Measurements from ENCODE around the gene ADGRL3. TPM values are rescaled to one million over a fixed set of nuclear protein-coding genes. Genes with fewer than 3 reads are reported as not detected.
A peak's percentile ranks its signal among the peaks of the same experiment; 100 is the strongest.
"Not testable (repeated sequence)": the region's sequence is repeated elsewhere in the genome, so short reads cannot be mapped to it uniquely, and the experiment has no call there.

The ADGRL3 gene
- total RNA-seq, 2 donors from 2014 or later = 4.0 to 5.2 TPM

DNA sequence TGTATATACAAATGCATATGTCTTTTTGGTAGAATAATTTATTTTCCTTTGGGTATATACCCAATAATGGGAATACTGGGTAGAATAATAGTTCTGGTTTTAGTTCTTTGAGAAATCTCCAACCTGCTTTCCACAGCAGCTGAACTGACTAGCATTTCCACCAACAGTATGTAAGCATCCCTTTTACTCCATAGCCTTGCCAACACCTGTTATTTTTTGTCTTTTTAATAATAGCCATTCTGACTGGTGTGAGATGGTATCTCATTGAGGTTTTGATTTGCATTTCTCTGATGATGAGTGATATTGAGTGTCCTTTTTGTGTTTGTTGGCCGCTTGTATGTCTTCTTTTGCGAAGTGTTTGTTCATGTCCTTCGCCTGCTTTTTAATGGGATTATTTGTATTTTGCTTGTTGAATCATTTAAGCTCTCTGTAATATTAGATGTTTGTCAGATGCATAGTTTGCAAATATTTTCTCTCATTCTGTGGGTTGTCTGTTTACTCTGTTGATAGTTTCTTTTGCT is 309.7 kb downstream of the ADGRL3 start:
- DNase-seq; intact Hi-C loops (cut with DNase I, micrococcal nuclease); ATAC-seq: not testable (repeated sequence)

DNA sequence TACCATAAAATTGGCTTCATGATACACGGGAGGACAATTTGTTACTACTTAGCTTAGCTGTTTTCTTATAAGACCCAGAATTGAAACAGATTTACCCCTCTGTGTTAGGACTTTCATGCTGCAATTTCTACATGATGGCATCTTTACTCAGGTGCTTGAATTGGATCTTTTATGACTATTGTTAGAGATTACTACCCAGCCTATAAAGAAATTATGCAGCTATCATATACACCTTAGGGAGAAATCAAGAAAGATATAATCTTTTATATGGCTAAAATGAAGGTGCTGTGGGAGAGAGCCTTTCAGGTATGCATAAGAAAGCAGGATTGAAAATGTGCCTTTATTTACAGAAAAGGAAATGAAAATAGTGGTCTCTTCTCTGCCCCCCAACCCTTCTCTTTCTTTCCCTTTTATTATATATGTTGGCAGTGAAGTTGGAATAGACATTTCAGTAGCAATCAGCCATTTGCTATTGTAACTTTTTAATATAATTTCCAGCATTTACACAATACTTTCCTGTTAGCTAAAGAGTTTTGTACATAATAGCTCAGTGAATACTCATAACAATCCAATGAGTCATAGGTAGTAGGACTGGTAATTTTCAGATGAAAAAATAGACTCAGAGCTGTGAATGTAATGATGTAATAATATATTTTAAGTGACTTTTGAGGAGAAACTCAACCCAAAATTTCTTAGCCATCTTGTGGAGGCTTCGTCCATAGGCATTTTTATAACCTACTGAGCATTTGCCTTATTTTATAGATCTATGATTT is 311.8 kb downstream of the ADGRL3 start:
- DNase-seq = no peak
- intact Hi-C loops (cut with DNase I, micrococcal nuclease) = no loop called here
- peak; percentile 92 for ATAC-seq

DNA sequence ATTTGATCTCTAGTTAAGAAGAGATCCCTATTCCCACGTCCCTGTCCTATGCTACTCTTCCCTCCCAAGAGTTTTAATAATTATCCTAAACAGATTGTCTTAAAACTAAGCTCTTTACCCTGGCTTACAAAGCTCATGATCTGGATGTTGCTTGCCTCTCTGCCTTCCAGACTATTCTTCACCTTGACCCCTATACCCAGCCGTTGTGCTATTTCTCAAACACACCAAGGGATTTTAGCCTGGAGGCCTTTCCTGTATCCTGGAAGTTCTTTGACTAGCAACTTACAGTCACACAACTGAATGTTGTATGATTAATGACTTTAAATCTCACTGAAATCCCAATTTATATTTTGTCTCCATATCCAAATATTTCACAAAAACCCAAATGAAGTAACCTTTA is 314.9 kb downstream of the ADGRL3 start:
- intact Hi-C loops (cut with DNase I, micrococcal nuclease) = no loop called here
- no peak for ATAC-seq

DNA sequence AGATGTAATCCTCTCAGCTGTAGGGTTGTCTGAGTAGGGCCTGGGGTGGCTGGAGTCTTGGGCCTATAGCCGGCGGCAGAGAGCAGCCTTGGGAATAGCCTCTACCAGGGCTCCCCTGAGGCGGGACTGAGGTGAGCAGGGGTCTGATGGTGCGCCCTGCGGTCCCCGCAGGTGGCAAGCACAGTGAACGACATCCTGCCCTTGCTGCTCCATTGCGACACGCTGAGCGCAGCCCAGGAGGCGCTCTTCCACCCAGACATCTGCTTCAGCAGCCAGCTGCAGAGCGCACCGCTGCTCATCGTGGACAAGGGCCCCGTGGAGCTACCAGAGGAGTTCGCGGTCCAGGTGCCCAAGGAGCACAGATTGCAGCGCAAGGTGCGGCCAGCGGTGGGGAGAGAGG is 317.0 kb downstream of the ADGRL3 start:
- ATAC-seq (peak; percentile 81), DNase-seq (peak in 1 of 2 donors; percentile 41)
- intact Hi-C loops (cut with DNase I, micrococcal nuclease) = no loop called here

More for the DNA sequence above, 314.9 kb downstream of the ADGRL3 start:
- no peak for DNase-seq

DNA sequence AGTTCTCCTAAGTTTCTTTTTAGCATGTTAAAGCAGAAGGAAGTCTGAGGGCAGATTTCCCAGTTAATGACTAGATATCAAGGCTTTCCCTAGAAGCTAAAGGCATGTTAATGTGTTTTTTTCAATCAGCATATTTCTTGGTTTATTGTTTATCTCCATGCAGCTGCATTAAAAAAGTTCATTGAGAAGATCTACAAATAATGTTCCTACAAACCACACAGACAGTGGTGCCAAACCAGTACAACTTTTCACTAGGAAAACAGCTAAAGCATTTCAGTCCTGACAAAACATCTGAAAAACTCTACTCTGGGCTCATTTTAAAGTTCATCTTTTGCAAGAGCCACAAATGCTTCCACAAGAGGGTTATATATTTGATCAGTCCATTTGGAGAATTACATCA is 320.0 kb downstream of the ADGRL3 start:
- DNase-seq = no peak
- ATAC-seq = no peak
- intact Hi-C loops (cut with DNase I, micrococcal nuclease) = no loop called here

DNA sequence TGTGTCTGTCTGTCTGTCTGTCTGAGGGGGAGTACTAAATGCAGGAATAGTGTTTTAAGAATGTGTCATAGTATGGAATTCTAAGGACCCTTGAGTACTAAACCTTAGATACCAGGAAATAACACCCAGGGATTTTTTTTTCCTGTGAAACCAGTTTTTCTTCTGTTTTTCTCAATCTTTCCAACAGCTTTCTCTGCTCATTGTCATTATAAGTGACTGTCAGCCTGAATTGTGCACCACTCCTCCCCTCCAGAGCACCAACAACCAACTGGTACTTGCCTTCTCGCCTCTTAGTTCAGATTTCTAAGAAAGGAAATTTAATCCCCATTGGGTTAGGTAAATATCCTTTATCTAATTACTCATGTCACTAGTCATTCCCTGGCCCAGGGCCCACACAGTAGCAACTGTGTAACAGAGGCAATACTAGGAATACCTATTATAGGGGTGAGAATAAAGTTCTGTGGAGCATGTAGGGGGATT is 320.6 kb downstream of the ADGRL3 start:
- intact Hi-C loops (cut with DNase I, micrococcal nuclease) = no loop called here

DNA sequence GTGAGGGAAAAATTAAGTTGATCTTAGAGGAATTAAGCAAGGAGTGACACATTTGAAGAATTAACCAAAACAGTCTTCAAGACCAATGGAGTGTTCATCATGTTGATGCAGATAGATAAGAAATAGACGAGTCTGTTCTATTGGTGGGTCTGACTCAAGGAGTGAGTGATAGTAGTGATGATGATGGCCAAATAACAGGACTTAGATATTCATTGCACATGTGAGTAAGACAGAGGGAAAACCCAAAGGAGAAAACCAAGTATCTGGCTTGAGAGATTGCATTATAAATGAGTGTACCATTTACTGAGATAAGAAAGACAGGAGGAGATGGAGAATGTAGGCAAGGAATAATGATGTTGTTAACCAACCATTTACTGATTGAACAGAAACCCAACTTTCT is 321.3 kb downstream of the ADGRL3 start:
- intact Hi-C loops (cut with DNase I, micrococcal nuclease) = no loop called here
- no peak for DNase-seq
- no peak for ATAC-seq

More for the DNA sequence above, 320.6 kb downstream of the ADGRL3 start:
- DNase-seq = no peak
- ATAC-seq = no peak

DNA sequence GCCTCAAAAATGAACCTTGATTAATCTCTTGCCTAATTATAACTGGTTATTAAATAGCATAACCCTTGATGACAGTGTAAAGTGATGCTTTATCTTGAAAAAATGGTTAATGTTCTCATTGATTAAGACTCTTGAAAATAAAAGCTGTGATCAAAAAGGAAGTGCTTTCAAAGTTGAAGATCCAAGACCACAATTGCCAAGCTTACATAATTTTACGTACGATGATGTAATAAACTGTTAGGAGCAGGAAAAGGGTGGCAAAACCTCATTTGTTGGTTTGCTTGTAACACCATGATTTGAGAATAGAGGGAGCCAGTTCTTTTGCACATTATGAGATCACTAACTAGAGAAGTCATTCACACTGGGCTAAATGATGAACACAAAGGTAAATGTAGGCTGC is 322.2 kb downstream of the ADGRL3 start:
- ATAC-seq (no peak), DNase-seq (no peak)
- intact Hi-C loops (cut with DNase I, micrococcal nuclease) = no loop called here

DNA sequence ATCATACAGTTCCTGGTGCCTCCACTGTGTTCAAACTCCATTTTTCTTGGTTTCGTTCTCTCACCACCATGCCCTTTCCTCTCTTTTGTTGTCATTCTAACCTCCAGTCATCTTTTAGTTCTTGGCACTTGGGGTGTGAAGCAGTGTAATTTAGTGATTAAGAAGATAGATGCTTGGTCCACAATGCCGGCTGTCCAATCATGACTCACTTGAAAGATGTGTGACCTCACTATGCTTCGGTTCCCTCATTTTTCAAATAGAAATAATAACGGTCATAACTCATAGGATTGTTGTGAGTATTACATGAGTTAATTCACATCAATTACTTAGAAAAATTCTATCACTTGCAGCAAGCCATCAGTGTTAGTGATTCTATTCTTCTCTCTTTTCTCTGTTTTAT is 327.8 kb downstream of the ADGRL3 start:
- intact Hi-C loops (cut with DNase I, micrococcal nuclease) = no loop called here
- ATAC-seq (no peak), DNase-seq (no peak)

DNA sequence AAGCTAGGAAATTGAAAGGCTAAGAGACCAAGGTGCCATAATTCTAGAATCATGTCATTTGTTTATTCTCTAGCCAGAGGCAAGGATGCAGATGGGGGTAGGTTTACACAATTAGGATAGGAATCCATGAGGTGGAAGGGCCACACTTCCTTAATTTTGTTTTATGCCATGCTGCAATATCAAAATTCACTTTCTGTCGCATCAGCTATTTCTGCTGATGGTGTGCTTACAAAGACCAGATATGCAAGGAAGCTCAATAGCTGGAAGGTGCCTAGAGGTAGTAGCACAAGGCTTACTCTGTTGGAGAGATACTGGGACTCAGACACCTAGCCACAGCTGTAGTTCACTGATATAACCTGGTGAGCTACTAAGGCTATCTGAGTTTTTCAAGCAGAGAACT is 328.5 kb downstream of the ADGRL3 start:
- ATAC-seq (no peak), DNase-seq (no peak)
- intact Hi-C loops (cut with DNase I, micrococcal nuclease) = no loop called here

DNA sequence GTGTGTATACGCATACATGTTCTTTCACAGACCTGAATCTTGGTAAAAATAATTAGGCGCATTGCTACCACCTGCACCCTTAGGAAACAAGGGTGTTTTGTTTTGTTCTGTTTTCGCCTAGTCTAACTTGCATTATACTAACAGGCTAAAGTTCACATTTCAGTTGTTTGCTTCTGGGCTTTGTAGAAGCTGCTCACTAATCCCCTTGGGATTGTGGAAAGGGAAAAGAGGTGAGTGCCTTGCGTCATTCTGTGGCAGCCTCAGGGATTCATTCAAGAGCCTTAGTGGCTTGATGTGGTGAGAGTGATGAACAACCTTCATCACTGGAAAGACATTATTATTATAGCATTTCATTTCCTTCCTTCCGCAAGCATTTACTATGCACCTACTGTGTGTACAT is 331.1 kb downstream of the ADGRL3 start:
- ATAC-seq (no peak), DNase-seq (no peak)
- intact Hi-C loops (cut with DNase I, micrococcal nuclease) = no loop called here

DNA sequence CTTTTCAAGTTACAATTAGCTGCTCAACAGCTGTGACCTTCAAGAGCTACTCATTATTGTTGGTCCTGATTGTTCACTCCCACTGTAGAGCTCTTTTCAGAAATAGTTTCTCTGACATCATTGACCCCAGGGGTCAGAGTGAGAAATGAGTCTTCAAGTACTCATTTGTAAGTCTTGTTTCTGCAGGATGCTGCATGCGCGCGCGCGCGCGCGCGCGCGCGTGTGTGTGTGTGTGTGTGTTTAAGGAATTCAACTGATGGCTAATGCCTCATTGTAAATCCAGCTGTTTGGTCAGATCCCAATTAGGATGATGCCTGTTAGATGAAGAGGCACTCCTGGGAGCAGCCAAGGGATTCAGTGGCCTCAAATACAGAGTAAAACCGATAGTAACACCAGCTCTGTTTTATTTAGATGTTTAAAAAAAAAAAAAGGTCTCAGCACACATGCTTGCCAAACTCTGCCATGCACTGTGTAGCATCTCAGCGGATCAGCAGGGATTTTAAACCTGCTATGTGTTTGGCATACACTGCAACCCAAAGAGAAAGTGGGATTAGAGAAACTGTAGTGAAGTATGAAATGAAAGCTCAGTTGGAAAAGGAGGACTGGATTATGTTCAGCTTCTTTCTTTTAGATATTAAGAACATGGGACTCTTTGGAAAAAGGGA is 332.3 kb downstream of the ADGRL3 start:
- DNase-seq (no peak), ATAC-seq (no peak)
- intact Hi-C loops (cut with DNase I, micrococcal nuclease) = no loop called here

DNA sequence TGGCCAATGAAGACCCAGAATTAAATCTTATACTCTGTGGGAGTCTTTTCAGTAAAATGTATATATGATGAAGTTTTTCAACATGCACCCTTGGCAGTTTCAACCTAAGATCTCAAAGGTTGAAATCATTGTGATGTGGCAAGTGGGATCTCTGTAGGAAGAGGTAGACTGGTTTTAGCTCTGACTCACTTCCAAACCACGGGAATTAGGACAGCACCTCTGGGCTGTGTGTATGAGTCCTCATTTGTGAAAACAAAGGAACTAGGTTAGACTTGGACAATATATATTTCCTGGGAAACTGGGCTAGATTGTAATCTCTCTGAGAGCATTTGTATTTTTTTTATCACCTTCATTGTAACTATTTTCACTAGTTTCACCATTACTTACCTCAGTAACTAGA is 333.0 kb downstream of the ADGRL3 start:
- DNase-seq (no peak), ATAC-seq (no peak)
- intact Hi-C loops (cut with DNase I, micrococcal nuclease) = no loop called here

DNA sequence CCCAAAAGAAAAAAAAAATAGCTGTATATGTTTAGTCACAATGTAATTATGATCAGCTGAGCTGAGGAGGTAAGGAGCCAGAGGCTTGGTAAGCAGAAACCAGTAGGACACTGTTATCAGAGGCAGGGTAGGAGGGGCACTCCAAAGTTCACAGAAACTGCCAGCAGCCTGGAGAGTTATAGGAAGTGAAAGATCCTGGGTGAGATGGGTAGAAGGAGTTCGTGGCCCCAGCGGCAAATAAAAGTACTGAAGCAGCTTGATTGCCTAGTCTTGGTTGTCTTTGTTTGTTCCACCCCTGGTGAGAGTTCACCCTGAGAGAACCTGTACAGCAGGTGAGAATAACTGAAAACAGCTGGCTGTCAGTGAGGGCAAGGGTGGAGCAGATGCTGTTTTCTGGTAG is 340.8 kb downstream of the ADGRL3 start:
- DNase-seq (peak; percentile 56 to 80), ATAC-seq (peak; percentile 98)
- intact Hi-C loops (cut with DNase I, micrococcal nuclease) = no loop called here

DNA sequence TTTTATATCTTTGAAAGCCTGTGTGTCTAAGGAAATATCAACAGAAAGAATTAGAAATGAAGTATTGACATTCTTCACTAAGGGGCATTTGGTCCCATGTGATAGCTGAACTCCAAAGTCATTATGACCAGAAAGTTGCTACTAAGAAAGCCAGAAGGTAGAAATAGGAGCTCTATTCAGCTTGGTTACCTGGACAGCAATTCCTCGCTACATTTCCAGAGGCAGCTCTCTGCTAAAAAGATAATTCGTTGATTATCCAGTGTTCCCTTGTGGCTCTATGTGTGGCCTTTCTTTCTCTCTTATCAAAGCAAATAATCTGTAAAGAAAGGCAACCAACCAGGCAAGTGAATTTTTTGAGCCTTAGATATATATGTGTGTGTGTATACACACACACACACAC is 341.3 kb downstream of the ADGRL3 start:
- ATAC-seq (peak; percentile 58), DNase-seq (no peak)
- intact Hi-C loops (cut with DNase I, micrococcal nuclease) = no loop called here

DNA sequence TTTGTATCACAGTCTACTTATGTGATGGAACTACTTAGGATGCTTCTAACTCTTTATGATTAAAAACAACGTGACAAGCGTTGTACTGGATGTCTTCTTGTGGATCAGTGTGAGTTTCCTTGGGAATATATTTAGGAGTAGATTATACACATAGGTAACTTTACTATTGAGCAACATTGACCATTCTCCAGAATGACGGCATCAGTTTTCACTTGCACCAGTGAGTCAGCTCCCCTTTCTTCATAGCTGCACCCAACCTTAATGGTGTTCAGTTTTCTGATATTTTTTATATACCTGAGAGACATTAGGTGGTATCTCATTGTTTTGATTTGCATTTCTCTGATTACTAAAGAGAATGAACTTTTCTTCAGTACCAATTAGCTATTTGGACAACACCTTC is 343.9 kb downstream of the ADGRL3 start:
- DNase-seq (no peak), ATAC-seq (no peak)
- intact Hi-C loops (cut with DNase I, micrococcal nuclease) = no loop called here

DNA sequence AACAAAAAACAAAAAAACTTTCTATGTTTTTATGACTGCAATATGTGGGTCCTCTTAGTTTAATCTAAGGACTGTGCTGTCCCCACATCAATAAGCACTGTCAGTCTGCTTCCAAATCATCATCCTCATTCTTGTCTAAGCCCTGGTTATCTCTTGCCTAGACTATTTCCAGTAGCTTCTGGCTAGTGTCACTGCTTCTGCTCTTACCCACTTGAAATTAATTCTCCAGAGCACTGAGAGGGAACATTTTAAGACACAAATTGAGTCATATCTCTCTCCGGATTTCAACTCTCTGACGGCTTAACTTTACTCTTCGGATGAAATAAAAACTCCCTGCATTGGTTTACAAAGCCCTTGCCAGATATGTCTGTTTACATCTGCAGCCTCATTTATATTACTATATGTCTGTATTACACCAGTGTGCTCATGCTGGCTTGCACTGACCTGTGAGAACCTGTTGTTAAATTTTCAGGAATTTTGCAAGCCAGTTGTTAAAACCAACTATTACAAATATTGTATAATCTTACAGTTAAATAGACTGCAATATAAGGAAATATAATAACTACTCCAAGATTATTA is 345.9 kb downstream of the ADGRL3 start:
- intact Hi-C loops (cut with DNase I, micrococcal nuclease) = no loop called here
- ATAC-seq = no peak
- no peak for DNase-seq

DNA sequence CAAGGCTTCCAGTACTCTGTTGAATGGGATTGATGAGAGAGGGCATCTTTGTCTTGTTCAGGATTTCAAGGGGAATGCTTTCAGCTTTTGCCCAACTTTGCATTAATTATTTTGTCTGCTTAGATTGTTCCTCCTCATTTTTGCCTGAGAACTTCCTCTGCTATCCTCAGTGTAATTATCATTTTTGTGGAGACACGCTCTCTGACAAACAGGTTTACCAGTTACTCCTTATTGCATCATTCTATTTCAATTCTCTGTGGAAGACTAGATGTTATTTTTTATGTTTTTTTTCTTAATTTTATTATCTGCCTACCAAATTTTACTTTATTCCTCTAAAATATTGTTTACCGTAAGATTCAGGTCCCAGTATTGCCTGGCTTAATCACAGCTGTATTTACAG is 349.2 kb downstream of the ADGRL3 start:
- no peak for ATAC-seq
- intact Hi-C loops (cut with DNase I, micrococcal nuclease) = no loop called here
- DNase-seq = no peak

DNA sequence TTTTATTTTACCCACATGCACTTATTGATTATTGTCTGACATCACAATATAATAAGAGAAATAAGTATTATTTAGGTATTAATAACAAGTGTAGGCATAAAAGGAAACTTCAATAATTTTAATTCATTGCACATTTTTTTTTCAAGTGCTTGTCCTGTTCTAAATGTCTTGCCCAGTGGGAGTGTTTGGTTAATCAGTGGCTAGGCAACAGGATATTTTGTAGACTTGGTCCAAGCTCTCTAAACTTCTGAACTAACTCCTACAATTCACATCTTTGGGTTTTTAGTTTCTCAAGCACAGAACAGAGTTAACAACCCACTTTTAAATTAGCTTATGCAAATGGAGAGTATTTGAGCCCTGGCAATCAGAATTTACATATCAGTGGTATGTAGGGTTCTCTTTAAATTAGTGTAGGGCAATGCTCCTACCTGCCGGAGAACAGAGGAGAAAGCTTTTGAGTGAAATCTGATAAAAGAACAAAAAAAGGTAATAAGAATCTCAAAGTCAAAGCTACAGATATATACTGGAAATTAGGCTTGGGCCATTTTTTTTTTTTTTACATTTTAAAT is 353.5 kb downstream of the ADGRL3 start:
- intact Hi-C loops (cut with DNase I, micrococcal nuclease) = no loop called here
- DNase-seq = no peak
- no peak for ATAC-seq

DNA sequence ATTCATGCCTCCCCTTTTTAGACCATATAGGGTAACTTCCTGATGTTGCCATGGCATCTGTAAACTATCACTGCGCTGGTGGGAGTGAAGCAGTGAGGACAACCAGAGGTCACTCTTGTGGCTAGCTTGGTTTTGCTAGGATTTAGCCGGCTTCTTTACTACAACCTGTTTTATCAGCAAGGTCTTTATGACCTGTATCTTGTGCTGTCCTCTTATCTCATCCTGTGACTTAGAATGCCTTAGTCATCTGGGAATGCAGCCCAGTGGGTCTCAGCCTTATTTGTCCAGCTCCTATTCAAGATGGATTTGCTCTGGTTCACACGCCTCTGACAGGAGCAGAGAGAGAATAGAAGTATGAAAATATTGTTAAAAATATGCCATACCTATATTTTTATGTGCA is 355.7 kb downstream of the ADGRL3 start:
- intact Hi-C loops (cut with DNase I, micrococcal nuclease) = no loop called here
- DNase-seq = no peak
- ATAC-seq = peak; percentile 69

Data from left colon (tissue), 2 donors.